Superior temporal gyrus (tissue), 1 donor: Measurements from ENCODE around the gene MAPK8IP3.

Experiments used
- DNase-seq: peaks from one replicate; pipeline ENCODE4 v3.0.0-alpha.2; 2016; ENCODE audit errors: extremely low spot score

Gene MAPK8IP3

DNA sequence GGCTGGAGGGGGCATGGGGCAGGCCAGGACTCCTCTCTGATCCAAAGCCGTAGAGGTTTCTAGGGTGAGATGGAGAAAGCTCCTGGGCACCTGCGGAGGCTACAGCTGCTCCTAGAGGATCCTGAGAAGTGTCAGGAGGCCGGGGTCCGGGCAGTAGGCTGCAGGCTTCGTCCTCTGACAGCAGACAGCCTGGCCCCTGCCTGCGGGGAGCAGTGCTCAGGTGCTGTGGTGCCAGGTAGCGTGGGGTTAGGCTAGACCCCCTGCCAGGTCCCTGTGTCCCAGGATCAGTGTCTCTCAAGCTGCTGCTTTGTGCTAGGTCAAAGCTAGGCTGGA is 68.4 kb downstream of the MAPK8IP3 start:
- no peak for DNase-seq

DNA sequence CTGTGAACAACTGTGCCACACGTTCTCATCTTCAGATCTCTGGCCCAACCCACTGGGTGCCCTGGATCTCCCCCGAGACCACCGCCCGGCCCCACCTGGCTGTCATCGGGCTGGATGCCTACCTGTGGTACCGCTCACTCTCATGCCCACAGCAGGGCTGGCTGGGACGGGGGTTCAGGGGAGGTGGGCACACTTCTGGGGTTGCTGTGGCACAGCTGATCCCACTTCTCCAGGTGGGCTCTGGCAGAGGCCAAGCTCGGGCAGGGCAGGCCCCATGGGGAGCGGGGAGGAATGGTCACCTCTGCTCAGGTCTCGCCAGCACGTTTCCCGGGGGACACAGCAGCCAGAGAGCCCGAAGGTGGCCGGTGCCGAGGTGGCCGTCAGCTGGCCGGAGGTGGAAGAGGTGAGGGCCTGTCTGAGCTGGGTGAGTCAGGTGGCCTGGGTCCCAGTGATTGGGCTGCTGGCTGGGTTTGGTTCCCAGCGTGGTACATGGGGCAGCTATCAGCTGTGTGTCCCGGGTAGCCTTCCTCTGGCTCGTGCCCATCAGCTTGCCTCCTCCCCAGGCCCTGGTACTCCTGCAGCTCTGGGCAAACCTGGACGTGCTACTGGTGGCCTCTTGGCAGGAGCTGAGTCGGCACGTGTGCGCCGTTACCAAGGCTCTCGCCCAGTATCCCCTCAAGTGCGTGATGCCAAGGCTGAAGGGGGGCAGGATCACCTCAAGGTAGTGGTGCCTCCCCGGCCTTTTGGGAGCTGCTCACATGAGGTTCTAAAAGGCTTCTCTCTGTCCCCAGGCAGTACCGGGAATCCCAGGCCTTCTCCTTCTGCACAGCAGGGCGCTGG is 69.2 kb downstream of the MAPK8IP3 start:
- no peak for DNase-seq

DNA sequence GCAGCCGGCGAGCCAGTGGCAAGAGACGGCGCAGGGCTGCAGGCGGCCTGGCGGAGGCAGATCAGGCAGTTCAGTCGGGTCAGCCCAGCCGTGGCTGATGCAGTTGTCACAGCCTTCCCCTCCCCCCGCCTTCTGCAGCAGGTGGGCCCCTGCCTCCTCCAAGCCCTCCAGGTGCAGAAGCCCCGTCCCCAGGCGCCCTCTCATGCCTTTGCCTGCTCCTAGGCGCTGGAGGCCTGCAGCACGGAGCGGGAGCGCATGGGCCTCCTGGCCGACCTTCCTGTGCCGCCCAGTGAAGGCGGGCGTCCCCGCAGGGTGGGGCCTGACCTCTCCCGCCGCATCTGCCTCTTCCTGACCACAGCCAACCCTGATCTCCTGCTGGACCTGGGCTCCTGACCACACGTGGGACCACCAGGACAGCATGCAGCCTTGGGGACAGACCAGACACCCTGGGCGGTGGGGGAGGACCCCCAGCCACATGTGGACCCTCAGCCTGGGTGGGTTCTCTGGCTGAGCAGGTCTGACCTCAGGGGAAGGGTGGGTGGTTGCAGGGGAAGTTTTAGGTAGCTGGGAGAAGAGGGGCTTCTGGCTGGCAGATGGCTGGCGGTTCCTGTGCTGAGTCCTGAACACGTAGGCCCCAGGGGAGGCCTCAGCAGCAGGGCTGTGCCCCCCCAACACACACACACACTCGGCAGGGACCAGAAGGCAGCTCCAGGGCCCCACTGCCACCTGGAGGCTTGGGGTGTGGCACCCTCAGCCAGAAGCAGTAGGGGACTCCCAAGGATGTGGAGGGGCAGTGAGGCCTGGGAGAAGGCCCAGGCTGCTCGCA is 70.1 kb downstream of the MAPK8IP3 start:
- DNase-seq: no peak

DNA sequence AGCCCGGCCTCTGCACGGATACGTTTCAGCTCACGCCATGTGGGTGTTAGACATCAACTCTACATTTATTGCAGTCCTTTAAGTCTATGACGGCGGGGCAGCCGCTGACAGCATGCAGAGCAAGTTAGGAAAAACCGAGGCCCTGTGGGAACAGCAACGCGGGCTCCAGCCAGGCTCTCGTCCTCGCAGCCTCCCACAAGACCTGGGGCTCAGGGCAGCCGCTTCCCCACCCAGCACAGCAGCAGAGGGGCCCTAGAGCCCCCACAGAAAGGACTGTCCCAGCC is 70.6 kb downstream of the MAPK8IP3 start:
- no peak for DNase-seq

DNA sequence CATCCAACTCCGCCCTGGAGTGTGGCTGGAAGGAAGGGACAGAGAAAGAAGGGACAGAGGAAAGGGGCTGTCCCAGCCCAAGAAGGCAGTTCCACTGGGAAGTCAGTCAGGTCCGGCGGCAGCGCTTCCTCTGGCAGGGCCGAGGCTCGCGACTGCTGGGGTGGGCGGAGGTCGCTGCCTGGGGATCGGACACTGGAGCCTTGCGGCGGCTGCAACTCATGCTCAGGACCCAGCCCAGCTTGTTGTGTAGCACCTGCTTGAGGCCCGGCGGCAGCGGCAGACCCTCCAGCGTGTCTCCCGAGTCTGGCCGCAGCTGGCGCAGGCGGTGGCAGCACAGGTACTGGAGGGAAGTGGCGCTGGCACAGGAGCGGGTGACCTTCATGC is 71.0 kb downstream of the MAPK8IP3 start:
- no peak for DNase-seq

DNA sequence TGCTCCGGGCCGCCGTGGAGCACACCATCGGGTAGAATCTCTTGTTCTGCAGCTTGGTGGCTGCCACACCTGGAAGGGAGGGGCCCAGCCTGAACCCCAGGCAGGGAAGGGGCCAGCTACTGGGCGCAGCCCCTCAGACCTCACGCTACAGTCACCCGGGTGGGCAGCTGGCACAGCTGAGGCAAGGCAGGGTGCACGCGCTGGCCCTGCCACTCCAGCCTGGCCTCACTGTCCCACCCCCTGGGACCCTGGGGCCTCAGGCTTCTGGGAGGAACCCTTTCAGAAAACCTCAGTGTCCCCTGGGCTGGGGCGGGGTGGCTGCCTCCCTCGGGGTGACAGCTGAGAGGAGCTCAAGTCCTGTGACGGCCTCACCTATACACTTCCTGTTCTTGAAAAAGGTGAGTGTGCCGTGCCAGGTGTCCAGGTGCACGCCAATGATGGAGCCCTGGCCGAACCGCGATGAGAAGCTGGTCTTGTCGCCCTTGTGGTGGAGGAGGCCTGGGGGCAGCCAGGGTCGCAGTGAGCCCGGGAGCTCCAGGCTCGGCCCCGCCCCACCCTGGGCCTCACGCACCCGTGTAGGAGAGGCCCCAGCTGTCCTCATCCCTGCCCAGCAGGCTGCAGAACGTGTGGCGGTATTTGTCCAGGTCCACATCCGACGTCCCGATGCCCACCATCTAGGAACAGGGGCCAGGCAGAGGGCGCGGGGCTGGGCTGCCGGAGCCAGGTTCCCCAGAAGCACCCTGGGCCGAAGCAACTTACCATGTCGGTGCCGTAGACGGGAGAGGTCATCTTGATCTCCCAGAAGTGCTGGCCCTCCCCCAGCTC is 71.6 kb downstream of the MAPK8IP3 start:
- no peak for DNase-seq

DNA sequence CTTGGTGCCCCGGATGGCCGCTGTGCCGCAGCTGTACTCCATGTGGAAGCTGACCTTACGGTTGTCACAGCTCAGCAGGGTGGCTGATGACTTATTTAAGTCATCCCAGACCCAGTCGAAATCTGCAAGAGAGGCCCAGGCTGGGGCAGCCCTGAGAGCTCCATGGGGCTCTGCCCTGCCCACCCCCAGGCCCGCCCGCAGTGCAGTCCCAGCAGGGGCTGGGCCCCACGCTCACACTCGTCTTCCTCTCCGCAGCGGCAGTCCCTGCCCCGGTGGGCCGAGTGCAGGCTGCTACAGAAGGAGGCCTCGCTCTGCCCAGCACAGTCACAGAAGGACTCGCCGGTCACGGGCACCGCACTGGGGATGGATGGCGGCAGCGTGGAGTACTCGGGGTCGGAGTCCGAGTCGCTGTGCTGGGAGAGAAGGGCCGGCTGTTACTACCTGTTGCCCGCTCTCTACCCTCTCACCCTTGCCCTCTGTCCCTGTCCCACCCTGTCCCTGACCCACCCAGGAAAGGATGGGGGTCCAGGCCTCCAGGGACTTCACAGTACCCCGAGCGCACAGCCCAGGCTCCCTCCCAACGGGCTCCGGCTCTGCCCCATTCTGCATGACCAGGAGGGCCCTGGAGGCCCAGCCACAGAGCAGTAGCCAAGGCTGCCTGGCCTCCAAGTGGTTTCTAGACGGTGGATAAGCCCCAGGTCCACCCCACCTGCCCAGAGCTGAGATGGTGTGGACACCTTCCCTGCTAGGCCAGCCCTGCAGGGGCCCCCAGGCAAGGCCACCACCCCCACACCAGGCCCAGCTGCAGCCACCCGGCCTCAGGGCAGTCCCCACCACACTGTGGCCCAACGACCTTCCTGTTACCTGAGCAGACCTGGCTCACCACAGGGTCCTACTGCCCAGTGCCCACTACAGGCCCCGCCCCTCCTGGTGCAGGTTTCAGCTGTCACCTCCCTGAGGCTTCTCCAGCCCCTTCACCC is 72.5 kb downstream of the MAPK8IP3 start:
- no peak for DNase-seq

DNA sequence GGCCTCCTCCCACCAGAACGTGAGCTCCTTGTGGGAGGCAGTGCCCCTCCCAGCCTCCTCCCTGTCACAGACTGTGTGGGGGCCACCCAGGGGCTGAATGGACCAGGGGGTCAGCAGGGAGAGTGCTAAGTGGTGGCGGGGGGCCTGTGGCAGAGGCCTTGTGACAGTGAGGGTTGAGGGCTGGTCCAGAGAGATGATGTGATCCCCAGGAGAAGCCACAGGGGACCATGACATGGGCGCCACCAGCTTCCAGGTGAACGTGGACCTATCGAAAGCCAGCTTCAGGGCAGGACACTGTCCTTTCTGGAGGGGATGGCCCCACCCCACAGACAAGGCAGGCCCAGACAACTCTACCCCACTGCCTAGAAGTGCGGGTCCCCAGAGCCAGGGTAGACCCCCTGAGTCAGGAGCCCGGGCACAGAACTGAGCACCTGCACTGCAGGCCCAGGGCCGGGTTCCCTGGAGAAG is 73.3 kb downstream of the MAPK8IP3 start:
- DNase-seq: no peak

DNA sequence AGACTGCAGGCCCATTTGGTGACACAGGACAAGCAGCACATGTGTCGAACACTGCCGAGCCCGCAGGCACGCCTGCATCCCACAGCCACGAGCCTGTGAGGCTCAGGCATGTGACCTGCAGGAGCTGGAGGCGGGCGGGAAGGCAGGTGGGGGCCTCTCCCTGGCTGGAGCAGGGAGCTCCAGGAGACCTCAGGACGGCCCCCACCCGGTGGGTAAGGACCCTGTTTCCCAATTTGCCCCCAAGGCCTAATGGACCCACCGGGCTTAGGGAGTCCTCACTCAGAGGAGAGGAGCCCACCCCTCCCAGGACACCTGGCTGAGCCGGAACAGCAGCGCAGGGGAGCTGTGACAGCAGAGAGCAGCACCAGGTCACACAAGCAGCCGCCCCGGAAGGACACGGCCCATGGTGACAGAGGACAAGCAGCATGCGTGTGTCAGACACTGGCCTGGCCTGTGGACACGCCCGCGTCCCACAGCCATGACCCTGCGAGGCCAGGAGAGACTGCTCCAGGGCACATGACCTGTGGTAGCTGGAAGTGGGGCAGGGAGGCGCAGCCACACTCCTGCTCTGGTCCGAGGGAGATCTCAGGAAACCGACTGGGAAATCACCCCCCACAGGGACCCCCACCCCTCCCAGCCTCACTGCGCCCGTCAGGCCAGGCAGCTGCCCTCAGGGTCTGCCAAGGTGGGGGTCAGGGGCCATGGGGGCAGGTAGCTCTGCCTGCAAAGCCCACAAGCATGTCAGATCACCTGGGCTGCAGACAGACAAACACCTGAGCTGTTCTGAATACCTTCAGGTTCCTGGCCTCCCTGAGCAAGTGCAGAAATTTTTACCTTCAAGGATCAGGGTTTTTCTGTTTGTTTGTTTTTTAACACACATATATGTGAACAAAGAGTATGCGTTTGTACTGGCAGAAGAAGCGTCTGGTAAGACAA is 74.0 kb downstream of the MAPK8IP3 start:
- DNase-seq: no peak

DNA sequence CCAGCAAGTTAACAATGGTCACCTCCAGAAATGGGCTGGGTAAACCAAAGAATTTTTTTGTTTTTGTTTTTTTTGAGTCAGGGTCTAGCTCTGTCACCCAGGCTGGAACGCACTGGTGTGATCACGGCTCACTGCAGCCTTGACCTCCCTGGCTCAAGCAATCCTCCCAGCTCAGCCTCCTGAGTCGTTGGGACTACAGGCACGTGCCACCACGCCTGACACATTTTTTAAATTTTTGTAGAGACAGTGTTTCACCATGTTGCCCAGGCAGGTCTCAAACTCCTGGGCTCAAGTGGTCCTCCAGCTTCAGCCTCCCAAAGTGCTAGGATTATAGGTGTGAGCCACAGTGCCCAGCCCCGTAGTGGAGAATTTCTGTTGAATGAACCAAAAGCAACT is 74.7 kb downstream of the MAPK8IP3 start:
- DNase-seq: no peak

DNA sequence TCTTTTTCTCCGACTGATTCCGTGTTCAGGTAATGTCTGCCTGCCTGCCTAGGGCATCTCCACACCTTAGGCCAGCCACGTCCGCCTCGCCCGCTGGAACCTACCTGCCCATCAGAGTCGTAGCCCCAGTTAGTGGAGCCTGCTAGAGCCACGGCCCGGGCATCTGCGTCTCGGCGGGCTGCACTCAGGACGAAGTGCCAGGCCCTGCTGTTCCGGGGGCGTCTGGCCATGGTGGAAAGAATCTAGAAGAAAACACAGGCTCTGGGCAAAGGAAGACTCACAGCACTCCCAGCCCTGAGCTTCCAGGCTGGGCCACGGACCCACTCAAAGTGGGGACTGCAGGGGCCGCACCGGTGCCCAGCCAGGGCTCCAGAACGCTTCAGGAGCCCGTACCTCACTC is 75.3 kb downstream of the MAPK8IP3 start:
- no peak for DNase-seq

DNA sequence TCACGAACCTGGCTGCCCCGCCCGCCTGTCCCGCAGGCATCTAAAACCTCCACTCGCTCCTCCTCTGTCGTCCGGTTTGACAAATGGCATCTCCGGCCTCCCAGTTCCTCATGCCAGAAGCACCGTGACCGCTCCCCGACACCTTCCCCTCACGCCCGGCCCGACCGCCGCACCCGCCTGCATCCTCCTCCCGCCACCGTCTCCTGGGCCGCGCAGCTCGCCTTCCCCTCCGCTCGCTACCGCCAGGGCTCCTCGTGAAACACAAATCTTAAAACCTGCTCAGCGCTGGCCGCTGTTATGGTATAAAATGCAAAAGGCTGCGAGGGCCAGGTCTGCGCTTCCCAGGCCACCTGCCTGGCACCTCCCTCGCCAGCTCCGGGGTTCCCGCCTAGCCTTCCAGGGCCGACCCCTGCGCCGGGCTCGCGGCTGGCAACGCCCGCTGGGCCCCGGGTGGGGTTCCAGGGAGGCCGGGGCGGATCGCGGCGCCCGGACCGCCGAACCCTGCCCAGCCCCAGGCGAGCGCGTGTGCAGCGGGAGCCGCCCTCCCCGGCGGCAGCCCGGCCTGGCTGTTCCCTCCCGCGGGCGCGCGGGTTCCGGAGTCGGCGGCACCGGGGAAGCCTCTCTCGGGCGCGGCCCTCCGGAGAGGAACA is 75.9 kb downstream of the MAPK8IP3 start:
- DNase-seq: no peak

DNA sequence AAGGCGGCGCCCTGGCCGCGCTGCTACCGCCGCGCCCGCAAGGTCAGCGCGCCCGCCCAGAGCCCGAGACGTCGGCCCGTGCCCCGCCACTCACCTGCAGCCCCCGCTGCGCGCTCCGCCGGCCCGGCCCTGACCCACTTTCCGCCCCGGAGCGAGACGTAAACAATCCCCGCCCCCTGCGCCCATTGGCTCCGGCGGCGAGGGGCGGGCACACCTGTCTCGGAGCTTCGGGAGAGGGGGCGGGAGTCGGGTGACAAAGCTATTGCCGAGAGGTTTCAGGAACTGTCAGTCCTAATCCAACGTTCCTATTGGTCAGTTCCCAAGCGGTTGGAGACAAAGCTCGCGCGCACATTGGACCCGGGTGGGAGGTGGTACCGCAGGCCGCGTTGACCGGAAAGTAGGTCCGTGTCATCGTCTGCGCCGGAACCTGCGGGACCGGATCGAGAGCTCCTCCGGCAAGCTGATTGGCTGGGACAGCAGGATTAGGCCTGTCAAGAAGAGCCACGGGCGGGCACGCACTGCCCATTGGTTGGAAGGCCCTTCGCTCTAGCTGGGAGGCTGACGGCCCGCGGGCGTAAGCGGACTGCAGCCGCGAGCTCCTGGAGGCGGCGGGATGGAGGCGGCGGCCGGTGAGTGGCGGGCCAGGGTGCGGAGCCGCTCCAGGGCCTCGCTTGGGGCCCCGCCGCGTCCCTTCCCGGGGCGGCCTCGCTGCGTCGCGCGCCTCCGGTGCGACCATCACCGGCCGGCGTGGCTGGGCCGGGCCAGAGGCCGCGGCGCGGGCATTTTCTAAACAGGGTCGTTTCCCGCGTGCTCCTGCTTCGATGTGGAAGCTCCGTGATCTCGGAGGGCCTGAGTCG is 76.6 kb downstream of the MAPK8IP3 start, which contains the start of the genes NUBP2 and SPSB3:
Gene NUBP2 (plus strand): TSS at position 553 of the 857 bp plus-strand sequence. CDS start 61 bp downstream, at position 614.
Gene SPSB3 (minus strand): TSS at position 164 of the 857 bp plus-strand sequence. CDS start 1,088 bp downstream, outside the sequence.
- DNase-seq: peak; percentile 100

DNA sequence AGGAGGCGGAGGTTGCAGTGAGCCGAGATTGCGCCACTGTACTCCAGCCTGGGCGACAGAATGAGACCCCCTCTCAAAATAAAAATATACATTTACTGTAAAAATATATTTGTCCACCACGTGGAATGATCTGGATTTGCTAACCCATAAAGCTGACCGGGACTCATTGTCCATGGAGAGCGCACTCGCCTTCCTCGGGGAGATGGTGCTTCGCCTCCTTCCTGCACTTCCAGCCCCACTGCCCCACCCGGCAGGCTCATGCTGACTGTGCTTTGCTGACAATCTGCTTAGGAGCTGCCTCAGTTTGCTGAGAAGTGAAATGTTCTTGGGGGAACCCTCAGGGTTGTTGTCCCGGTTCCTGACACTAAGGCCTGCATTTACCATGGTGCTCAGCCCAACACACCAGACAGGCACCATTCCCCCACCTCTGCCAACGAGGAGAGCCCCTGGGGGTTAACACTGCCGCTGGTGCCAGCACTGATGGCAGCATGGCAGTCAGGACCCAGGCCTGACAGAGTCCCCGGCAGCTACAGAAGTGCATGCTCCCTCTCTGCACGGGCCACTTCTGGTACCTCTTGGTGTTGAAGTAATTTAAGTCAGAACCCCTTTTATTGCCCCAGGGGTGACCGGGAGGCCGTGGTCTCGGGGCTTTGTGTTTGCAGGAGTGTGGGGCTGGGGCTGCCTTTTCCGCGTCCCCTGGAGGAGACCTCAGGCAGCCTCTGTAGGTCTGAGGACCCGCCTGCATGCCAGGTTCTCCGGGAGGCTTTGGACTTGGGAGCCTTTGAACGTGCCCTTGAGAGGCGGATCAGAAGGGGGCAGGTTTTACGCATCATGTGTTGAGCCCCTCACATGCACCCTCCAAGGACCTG is 79.2 kb downstream of the MAPK8IP3 start:
- DNase-seq: no peak

DNA sequence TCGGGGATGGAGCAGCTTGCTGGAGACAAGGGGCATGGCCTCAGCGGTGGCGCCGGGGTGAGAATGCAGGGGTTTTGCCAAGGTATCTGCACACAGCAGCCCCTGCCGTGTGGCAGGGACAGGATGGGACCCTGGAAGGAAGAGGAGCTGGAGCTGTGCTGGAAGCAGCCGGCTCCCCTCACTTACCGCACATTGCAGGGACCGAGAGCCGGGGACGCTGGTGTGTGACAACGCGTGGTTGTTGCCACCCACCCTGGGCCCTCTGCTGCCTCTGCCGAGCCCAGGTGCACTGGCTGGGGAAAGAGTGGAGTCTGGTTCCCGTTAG is 79.8 kb downstream of the MAPK8IP3 start:
- no peak for DNase-seq

DNA sequence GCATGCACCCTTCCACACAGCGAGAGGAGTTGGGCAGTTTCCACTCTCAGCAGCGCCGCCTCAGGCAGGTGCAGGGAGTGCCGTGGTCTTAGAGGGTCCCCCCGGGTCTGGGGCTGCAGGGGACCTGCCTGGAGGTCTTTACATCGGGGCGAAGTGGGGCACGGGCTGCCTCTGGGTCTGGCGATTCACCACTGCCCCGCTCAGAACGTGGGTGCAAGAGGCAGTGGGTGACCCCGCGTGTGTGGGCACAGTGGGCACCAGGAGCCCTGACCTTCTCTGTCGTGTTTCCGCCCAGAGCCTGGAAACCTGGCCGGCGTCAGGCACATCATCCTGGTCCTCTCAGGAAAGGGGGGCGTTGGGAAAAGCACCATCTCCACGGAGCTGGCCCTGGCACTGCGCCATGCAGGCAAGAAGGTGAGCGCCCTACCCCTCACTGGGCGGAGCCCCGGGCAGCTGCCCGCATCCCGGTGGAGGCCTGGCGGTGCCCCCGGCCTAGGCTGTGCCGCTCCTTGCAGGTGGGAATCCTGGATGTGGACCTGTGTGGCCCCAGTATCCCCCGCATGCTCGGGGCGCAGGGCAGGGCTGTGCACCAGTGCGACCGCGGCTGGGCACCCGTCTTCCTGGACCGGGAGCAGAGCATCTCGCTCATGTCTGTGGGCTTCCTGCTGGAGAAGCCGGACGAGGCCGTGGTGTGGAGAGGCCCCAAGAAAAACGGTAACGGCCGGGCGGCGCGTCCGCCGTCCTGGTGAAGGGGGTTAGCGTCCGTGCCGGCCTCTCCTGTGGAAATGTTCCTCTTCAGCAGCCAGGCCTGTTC is 80.5 kb downstream of the MAPK8IP3 start:
- no peak for DNase-seq

DNA sequence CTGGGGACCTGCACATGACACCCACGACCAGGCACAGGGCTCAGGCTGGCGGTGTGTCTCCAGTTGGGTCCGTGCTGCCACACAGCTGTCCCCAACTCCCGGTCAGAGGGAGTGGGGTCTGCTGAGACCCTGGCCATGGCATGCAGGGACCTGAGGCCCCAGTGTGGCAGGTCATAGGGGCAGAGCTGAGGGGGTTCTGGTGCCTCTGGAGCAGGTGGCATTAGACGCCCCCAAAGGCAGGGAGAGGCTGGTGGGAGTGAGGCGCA is 81.0 kb downstream of the MAPK8IP3 start:
- no peak for DNase-seq
